ENCODE measurements around the gene LRRC47. TPM values are rescaled to one million over a fixed set of nuclear protein-coding genes. Genes with fewer than 3 reads are reported as not detected.

Gene LRRC47
- polyA plus RNA-seq, 1 experiment = 37.1 TPM

GRCh38 chr1:3747903-3748302 is 48.4 kb downstream of the LRRC47 start:
- ChIA-PET POLR2A (no interaction called here), CTCF (no interaction called here)
- TF ChIP-seq CTCF (IDR thresholded peaks at IDR 0.05; ENCODE audit: low read depth, low read length) = no peak
- no peaks in the 10 kb centered on the region for H3K9me3 ChIP-seq (ENCODE audit: control insufficient read depth, insufficient read depth, low read length)
- DNase-seq (ENCODE audit: low read depth, low spot score) = no peak
- H3K4me3 ChIP-seq (ENCODE audit: low read depth, low read length) = peak overlapping the region; percentile 59; the same call in 1 of the 2 replicates
- peaks cover 24% of the 10 kb centered on the region for H3K27me3 ChIP-seq (ENCODE audit: control insufficient read depth, insufficient read depth, low read length)
- no peak overlapping the region for H3K27ac ChIP-seq (ENCODE audit: low read depth, low read length)

GRCh38 chr1:3747522-3747848 is 48.8 kb downstream of the LRRC47 start:
- H3K9me3 ChIP-seq (ENCODE audit: control insufficient read depth, insufficient read depth, low read length) = no peaks in the 10 kb centered on the region
- DNase-seq (ENCODE audit: low read depth, low spot score) = no peak
- no peak for TF ChIP-seq CTCF (IDR thresholded peaks at IDR 0.05; ENCODE audit: low read depth, low read length)
- ChIA-PET POLR2A (no interaction called here), CTCF (no interaction called here)
- peaks cover 24% of the 10 kb centered on the region for H3K27me3 ChIP-seq (ENCODE audit: control insufficient read depth, insufficient read depth, low read length)
- H3K4me3 ChIP-seq (ENCODE audit: low read depth, low read length) = peak overlapping the region; percentile 59
- no peak overlapping the region for H3K27ac ChIP-seq (ENCODE audit: low read depth, low read length)

- ChIA-PET CTCF (no interaction called here), POLR2A (no interaction called here)
- Histone ChIP-seq H3K27me3 (ENCODE audit: control insufficient read depth, insufficient read depth, low read length) (peaks cover 22% of the 10 kb centered on the region), H3K9me3 (ENCODE audit: control insufficient read depth, insufficient read depth, low read length) (no peaks in the 10 kb centered on the region), H3K27ac (ENCODE audit: low read depth, low read length) (no peak overlapping the region), H3K4me3 (ENCODE audit: low read depth, low read length) (peak overlapping the region; percentile 59)
- TF ChIP-seq CTCF (IDR thresholded peaks at IDR 0.05; ENCODE audit: low read depth, low read length) = no peak
- no peak for DNase-seq (ENCODE audit: low read depth, low spot score)
These were observed 49.3 kb downstream of the LRRC47 start for GRCh38 chr1:3746830-3747521.

- CTCF ChIA-PET = no interaction called here
- POLR2A ChIA-PET = no interaction called here
- Histone ChIP-seq H3K27me3 (ENCODE audit: control insufficient read depth, insufficient read depth, low read length) (peaks cover 22% of the 10 kb centered on the region), H3K4me3 (ENCODE audit: low read depth, low read length) (peak overlapping the region; percentile 59), H3K27ac (ENCODE audit: low read depth, low read length) (no peak overlapping the region), H3K9me3 (ENCODE audit: control insufficient read depth, insufficient read depth, low read length) (no peaks in the 10 kb centered on the region; the same call in 1 of the 2 replicates)
- DNase-seq (ENCODE audit: low read depth, low spot score) = no peak
- no peak for TF ChIP-seq CTCF (IDR thresholded peaks at IDR 0.05; ENCODE audit: low read depth, low read length)
These were observed 49.9 kb downstream of the LRRC47 start for GRCh38 chr1:3746389-3746829.

GRCh38 chr1:3745590-3746381 is 50.5 kb downstream of the LRRC47 start:
- H3K4me3 ChIP-seq (ENCODE audit: low read depth, low read length) = no peak overlapping the region
- POLR2A ChIA-PET = no interaction called here
- CTCF ChIA-PET = no interaction called here
- peaks cover 22% of the 10 kb centered on the region for H3K27me3 ChIP-seq (ENCODE audit: control insufficient read depth, insufficient read depth, low read length)
- TF ChIP-seq CTCF (IDR thresholded peaks at IDR 0.05; ENCODE audit: low read depth, low read length) = no peak
- H3K9me3 ChIP-seq (ENCODE audit: control insufficient read depth, insufficient read depth, low read length) = no peaks in the 10 kb centered on the region; the same call in 1 of the 2 replicates
- no peak overlapping the region for H3K27ac ChIP-seq (ENCODE audit: low read depth, low read length)
- DNase-seq (ENCODE audit: low read depth, low spot score) = no peak

Data from AG04450 (cell line).